ENCODE data around the gene DCPS. TPM values are rescaled to one million over a fixed set of nuclear protein-coding genes. Genes with fewer than 3 reads are reported as not detected.

Gene DCPS
- total RNA-seq, 1 donor from 2014 or later: 18.6 TPM

DNA sequence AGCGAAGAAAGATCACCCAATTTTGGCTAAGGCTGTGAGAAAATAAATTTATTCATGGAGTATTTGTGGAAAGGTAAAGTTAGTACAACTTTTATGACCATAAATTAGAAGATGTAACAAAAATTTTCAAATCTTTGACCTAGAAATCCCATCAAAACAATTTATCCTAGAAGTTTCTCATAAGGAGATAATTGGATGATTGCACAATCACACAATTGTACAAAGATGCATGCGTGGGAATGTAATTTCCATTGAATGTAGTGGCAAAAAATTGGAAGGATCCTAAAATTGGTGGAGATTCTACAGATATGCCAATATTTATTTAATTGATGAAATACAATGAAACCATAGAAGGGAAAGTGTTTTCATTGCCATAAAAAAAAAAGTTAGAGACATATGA, 46.7 kb upstream of the DCPS start:
- H3K79me2 ChIP-seq (ENCODE audit: low read depth): no peaks in the 10 kb centered on the region
- H3K27ac Mint-ChIP-seq: no peak overlapping the region
- no peak overlapping the region for H3K27ac ChIP-seq
- no peak overlapping the region for H3K4me3 ChIP-seq
- DNase-seq (ENCODE audit: low spot score): no peak
- H3K27me3 Mint-ChIP-seq (ENCODE audit: insufficient read depth, low read depth): peaks cover 2% of the 10 kb centered on the region
- no peak overlapping the region for H2AFZ ChIP-seq (replicated peaks)
- no peak overlapping the region for H3K4me2 ChIP-seq
- H3K9me3 ChIP-seq (ENCODE audit: low read depth): no peaks in the 10 kb centered on the region
- TF ChIP-seq, protein P1, sequence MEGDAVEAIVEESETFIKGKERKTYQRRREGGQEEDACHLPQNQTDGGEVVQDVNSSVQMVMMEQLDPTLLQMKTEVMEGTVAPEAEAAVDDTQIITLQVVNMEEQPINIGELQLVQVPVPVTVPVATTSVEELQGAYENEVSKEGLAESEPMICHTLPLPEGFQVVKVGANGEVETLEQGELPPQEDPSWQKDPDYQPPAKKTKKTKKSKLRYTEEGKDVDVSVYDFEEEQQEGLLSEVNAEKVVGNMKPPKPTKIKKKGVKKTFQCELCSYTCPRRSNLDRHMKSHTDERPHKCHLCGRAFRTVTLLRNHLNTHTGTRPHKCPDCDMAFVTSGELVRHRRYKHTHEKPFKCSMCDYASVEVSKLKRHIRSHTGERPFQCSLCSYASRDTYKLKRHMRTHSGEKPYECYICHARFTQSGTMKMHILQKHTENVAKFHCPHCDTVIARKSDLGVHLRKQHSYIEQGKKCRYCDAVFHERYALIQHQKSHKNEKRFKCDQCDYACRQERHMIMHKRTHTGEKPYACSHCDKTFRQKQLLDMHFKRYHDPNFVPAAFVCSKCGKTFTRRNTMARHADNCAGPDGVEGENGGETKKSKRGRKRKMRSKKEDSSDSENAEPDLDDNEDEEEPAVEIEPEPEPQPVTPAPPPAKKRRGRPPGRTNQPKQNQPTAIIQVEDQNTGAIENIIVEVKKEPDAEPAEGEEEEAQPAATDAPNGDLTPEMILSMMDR (IDR thresholded peaks at IDR 0.05): no peak
- no peak for TF ChIP-seq EZH2 (IDR thresholded peaks at IDR 0.05)
- TF ChIP-seq EZH2phosphoT487 (IDR thresholded peaks at IDR 0.05): no peak
- H3K27me3 ChIP-seq: no peaks in the 10 kb centered on the region
- no peaks in the 10 kb centered on the region for H3K4me1 Mint-ChIP-seq
- no peaks in the 10 kb centered on the region for H3K4me1 ChIP-seq
- no peaks in the 10 kb centered on the region for H3K9me3 Mint-ChIP-seq
- peaks cover 23% of the 10 kb centered on the region for H3K36me3 Mint-ChIP-seq
- H3K36me3 ChIP-seq: no peaks in the 10 kb centered on the region
- no peak overlapping the region for H3K4me3 Mint-ChIP-seq
- peaks cover 5% of the 10 kb centered on the region for H4K20me1 ChIP-seq (ENCODE audit: low read depth)
- no peak overlapping the region for H3K9ac ChIP-seq
- peaks cover 23% of the 10 kb centered on the region for H3F3A ChIP-seq (ENCODE audit: low read depth)

- no peak overlapping the region for H3K4me2 ChIP-seq
- peaks cover 5% of the 10 kb centered on the region for H4K20me1 ChIP-seq (ENCODE audit: low read depth)
- no peak overlapping the region for H3K9ac ChIP-seq
- H3K36me3 ChIP-seq: no peaks in the 10 kb centered on the region
- H3K4me3 ChIP-seq: no peak overlapping the region
- H3K4me1 Mint-ChIP-seq: no peaks in the 10 kb centered on the region
- peaks cover 2% of the 10 kb centered on the region for H3K27me3 Mint-ChIP-seq (ENCODE audit: insufficient read depth, low read depth)
- peaks cover 22% of the 10 kb centered on the region for H3K36me3 Mint-ChIP-seq
- DNase-seq (ENCODE audit: low spot score): no peak
- H3K4me1 ChIP-seq: no peaks in the 10 kb centered on the region
- H3K27me3 ChIP-seq: no peaks in the 10 kb centered on the region
- H3K4me3 Mint-ChIP-seq: no peak overlapping the region
- no peak overlapping the region for H2AFZ ChIP-seq (replicated peaks)
- no peak overlapping the region for H3K27ac Mint-ChIP-seq
- no peaks in the 10 kb centered on the region for H3K9me3 ChIP-seq (ENCODE audit: low read depth)
- no peaks in the 10 kb centered on the region for H3K9me3 Mint-ChIP-seq
- H3F3A ChIP-seq (ENCODE audit: low read depth): peaks cover 25% of the 10 kb centered on the region
- TF ChIP-seq EZH2 (IDR thresholded peaks at IDR 0.05) (no peak), EZH2phosphoT487 (IDR thresholded peaks at IDR 0.05) (no peak)
- TF ChIP-seq, protein P1 (IDR thresholded peaks at IDR 0.05): no peak
- no peaks in the 10 kb centered on the region for H3K79me2 ChIP-seq (ENCODE audit: low read depth)
- no peak overlapping the region for H3K27ac ChIP-seq
These were observed 46.1 kb upstream of the DCPS start for GRCh38 chr11:126257764-126258163.

- Mint-ChIP-seq H3K4me3 (no peak overlapping the region), H3K27me3 (ENCODE audit: insufficient read depth, low read depth) (peaks cover 2% of the 10 kb centered on the region), H3K36me3 (peaks cover 43% of the 10 kb centered on the region), H3K9me3 (no peaks in the 10 kb centered on the region), H3K4me1 (peaks cover 2% of the 10 kb centered on the region), H3K27ac (no peak overlapping the region)
- Histone ChIP-seq H3K27ac (no peak overlapping the region), H3K4me2 (no peak overlapping the region), H4K20me1 (ENCODE audit: low read depth) (peaks cover under 1% of the 10 kb centered on the region), H3F3A (ENCODE audit: low read depth) (peaks cover 35% of the 10 kb centered on the region), H3K4me1 (no peaks in the 10 kb centered on the region), H3K9me3 (ENCODE audit: low read depth) (no peaks in the 10 kb centered on the region), H3K36me3 (peaks cover 9% of the 10 kb centered on the region), H3K79me2 (ENCODE audit: low read depth) (peaks cover 6% of the 10 kb centered on the region), H3K27me3 (no peaks in the 10 kb centered on the region), H3K4me3 (no peak overlapping the region), H3K9ac (no peak overlapping the region), H2AFZ (replicated peaks) (no peak overlapping the region)
- TF ChIP-seq, protein P1 (IDR thresholded peaks at IDR 0.05): no peak
- TF ChIP-seq EZH2 (IDR thresholded peaks at IDR 0.05) (no peak), EZH2phosphoT487 (IDR thresholded peaks at IDR 0.05) (no peak)
- DNase-seq (ENCODE audit: low spot score): no peak
These were observed 41.6 kb upstream of the DCPS start for GRCh38 chr11:126262216-126262615.
